Measurements from ENCODE around the gene ZBTB42. TPM values are rescaled to one million over a fixed set of nuclear protein-coding genes. Genes with fewer than 3 reads are reported as not detected.

ZBTB42 gene
- total and polyA plus RNA-seq, 2 donors (not counting 3 experiments of a cell fraction or from before 2014, with no cell fraction given) = 3.1 to 3.8 TPM

- Histone ChIP-seq H3K36me3 (ENCODE audit: control insufficient read depth in 2 of 2, extremely low read depth in 1 of 2, insufficient read depth in 2 of 2, low read length in 2 of 2) (no peaks in the 10 kb centered on the region), H3K4me2 (ENCODE audit: insufficient read depth, low read length) (no peak overlapping the region), H3K27me3 (ENCODE audit: control insufficient read depth in 2 of 2, insufficient read depth in 2 of 2, low read length in 2 of 2) (no peaks in the 10 kb centered on the region), H3K27ac (ENCODE audit: insufficient read depth, low read depth, low read length) (no peak overlapping the region), H3K79me2 (ENCODE audit: control insufficient read depth, insufficient read depth, low read length) (no peaks in the 10 kb centered on the region), H3K9me1 (replicated peaks; ENCODE audit: control insufficient read depth, extremely low read depth, insufficient read depth, low read length) (no peaks in the 10 kb centered on the region), H3K4me3 (replicated peaks in 1 of 3; ENCODE audit: insufficient read depth in 1 of 3, low read depth in 1 of 3, low read length in 3 of 3) (no peak overlapping the region), H3K9ac (replicated peaks; ENCODE audit: extremely low read depth, insufficient read depth, low read length) (no peak overlapping the region), H3K9me3 (replicated peaks; ENCODE audit: control insufficient read depth, insufficient read depth, low read length) (no peaks in the 10 kb centered on the region), H2AFZ (ENCODE audit: low read depth, low read length) (no peak overlapping the region), H4K20me1 (replicated peaks; ENCODE audit: control insufficient read depth, extremely low read depth, insufficient read depth, low read length) (no peaks in the 10 kb centered on the region), H3K4me1 (ENCODE audit: control insufficient read depth, extremely low read depth, insufficient read depth, low read length) (peaks cover 5% of the 10 kb centered on the region)
- intact Hi-C loops (cut with micrococcal nuclease) (no loop called here), dilution Hi-C loops (cut with MboI; ENCODE audit: extremely low pct_ligation_motif_present, low sequenced_read_pairs) (no loop called here)
- TF ChIP-seq POLR2A (IDR thresholded peaks at IDR 0.05; ENCODE audit: low read depth, low read length) (no peak), EZH2 (IDR thresholded peaks at IDR 0.05; ENCODE audit: borderline replicate concordance, low read depth, low read length, severe bottlenecking) (no peak), POLR2AphosphoS5 (IDR thresholded peaks at IDR 0.05; ENCODE audit: insufficient read depth, low read depth, low read length) (no peak), GATA2 (IDR thresholded peaks at IDR 0.05; ENCODE audit: insufficient read depth, insufficient read length, low read depth, low read length) (no peak), CTCF (IDR thresholded peaks at IDR 0.05; ENCODE audit: extremely low read depth in 1 of 2, insufficient read depth in 1 of 2, low read depth in 1 of 2, low read length in 2 of 2) (no peak), MYC (IDR thresholded peaks at IDR 0.05; ENCODE audit: low read depth, low read length) (no peak), FOS (IDR thresholded peaks at IDR 0.05; ENCODE audit: borderline replicate concordance, insufficient read depth, low read length) (no peak), JUN (IDR thresholded peaks at IDR 0.05; ENCODE audit: borderline replicate concordance, insufficient read depth, insufficient read length, low read depth) (no peak), MAX (IDR thresholded peaks at IDR 0.05; ENCODE audit: insufficient read depth, insufficient read length) (no peak)
- no TSS peak for BruUV-seq (replicated peaks)
- DNase-seq (ENCODE audit: low read depth, low spot score) = no peak
- ChIA-PET CTCF (no interaction called here), POLR2A (no interaction called here)
- FAIRE-seq = no peak
These were observed 1.7 kb downstream of the ZBTB42 start for GRCh38 chr14:104802394-104803184.
